Measurements from ENCODE around the gene ZDHHC4. TPM values are rescaled to one million over a fixed set of nuclear protein-coding genes. Genes with fewer than 3 reads are reported as not detected.

The ZDHHC4 gene
- total and polyA plus RNA-seq, 2 of the 8 experiments (the other 6 are each of a cell fraction or from before 2014, with no cell fraction given) = 50.2 to 171 TPM

DNA sequence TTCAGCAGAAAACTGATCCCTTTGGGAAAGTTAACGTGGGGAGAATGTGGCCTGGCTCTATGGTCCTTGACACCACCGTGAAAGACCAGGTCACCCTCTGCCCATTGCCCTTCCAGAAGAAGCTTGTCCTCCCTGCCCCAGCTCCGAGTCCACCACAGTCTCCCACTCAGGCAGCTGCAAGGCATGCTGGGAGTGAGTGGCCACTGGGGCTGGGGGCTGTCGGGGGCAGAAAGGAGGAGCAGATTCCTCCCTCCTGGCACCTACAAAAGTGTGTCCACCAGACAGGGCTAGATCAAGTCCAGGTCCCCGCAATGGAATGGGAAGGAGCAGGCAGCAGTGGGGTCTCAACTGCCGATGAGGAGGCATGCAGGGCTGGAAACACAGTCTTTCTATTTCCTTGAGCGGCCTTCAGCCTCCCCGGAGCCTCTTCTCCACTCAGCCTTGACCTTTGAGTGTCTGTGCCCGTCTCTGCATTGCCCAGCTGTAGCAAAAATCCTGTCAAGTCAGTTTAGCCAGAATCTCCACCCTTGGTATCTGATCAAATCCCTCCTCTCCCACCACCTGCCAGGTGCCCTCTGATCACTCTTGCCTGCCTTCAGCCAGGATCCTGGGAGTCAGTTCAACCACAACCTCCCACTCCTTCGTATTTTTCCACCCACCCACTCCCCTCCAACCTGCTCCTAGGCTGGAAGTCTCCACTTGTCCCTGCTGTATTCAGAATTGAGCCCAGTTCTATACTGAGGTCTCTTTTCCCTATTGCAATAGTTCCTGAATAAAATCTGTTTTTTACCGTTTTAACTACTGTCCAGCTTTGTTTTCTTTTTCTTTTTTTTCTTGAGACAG is 53.0 kb downstream of the ZDHHC4 start:
- H2BK15ac ChIP-seq (ENCODE audit: low read length) = no peak overlapping the region
- H4K8ac ChIP-seq (ENCODE audit: extremely low read depth, insufficient read depth, low read length) = no peak overlapping the region
- H3K27ac ChIP-seq (ENCODE audit: low read depth, low read length) = no peak overlapping the region
- no peak overlapping the region for H3K4me2 ChIP-seq (ENCODE audit: insufficient read depth in 1 of 2, low read depth in 2 of 2, low read length in 2 of 2)
- H4K91ac ChIP-seq (replicated peaks; ENCODE audit: insufficient read length, low read length) = no peak overlapping the region
- H3K14ac ChIP-seq (ENCODE audit: insufficient read length) = no peak overlapping the region
- no peak overlapping the region; a peak in 1 of 7 replicates for H3K9ac ChIP-seq (replicated peaks in 1 of 4; ENCODE audit: extremely low read depth in 1 of 4, low read depth in 3 of 4, low read length in 3 of 4)
- H3K18ac ChIP-seq (ENCODE audit: extremely low read depth, low read length) = no peak overlapping the region
- no peak overlapping the region for H3K4ac ChIP-seq (replicated peaks; ENCODE audit: insufficient read length, low read depth, low read length)
- no peaks in the 10 kb centered on the region for H3K27me3 ChIP-seq (replicated peaks in 1 of 4; ENCODE audit: control insufficient read depth in 3 of 4, extremely low read depth in 1 of 4, insufficient read depth in 3 of 4, low read length in 3 of 4)
- no peak overlapping the region for H2BK20ac ChIP-seq (ENCODE audit: low read length)
- FAIRE-seq (no peak), DNase-seq (ENCODE audit: low read depth in 1 of 2, low spot score in 2 of 2) (no peak)
- no peaks in the 10 kb centered on the region; a peak in 1 of 7 replicates for H3K4me1 ChIP-seq (replicated peaks in 1 of 4; ENCODE audit: control insufficient read depth in 3 of 4, insufficient read depth in 4 of 4, low read length in 3 of 4)
- H3K23ac ChIP-seq (ENCODE audit: insufficient read length) = no peak overlapping the region
- ChIA-PET CTCF (ENCODE audit: partially characterized antibody) (interaction anchor here (1.0 kb wide), 1 partner anchor 11 kb away, joined by 3 read pairs; no protein-coding TSS in a partner anchor), POLR2A (ENCODE audit: partially characterized antibody) (interaction anchor here (0.8 to 1.4 kb wide), 2 partner anchors 30 to 40 kb away, joined by 3 read pairs; partner anchors contain the start of gene INTS15)
- no peak for TF ChIP-seq RFX5 (IDR thresholded peaks at IDR 0.05; ENCODE audit: borderline replicate concordance, low read depth, low read length)
- no peak for TF ChIP-seq TCF12 (IDR thresholded peaks at IDR 0.05; ENCODE audit: low read depth, low read length)
- TF ChIP-seq EP300 (IDR thresholded peaks at IDR 0.05; ENCODE audit: borderline replicate concordance in 1 of 2, low read depth in 2 of 2, low read length in 2 of 2) = no peak
- no peak for TF ChIP-seq CEBPB (IDR thresholded peaks at IDR 0.05; ENCODE audit: low read depth, low read length)
- TF ChIP-seq, protein P1, sequence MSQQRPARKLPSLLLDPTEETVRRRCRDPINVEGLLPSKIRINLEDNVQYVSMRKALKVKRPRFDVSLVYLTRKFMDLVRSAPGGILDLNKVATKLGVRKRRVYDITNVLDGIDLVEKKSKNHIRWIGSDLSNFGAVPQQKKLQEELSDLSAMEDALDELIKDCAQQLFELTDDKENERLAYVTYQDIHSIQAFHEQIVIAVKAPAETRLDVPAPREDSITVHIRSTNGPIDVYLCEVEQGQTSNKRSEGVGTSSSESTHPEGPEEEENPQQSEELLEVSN (IDR thresholded peaks at IDR 0.05) = no peak
- no peak for TF ChIP-seq POU5F1 (IDR thresholded peaks at IDR 0.05; ENCODE audit: low read depth, low read length)
- no peak for TF ChIP-seq GABPA (IDR thresholded peaks at IDR 0.05; ENCODE audit: borderline replicate concordance, insufficient read depth, low read length)
- TF ChIP-seq TEAD4 (IDR thresholded peaks at IDR 0.05; ENCODE audit: low read depth, low read length) = no peak
- no peak overlapping the region for H2AFZ ChIP-seq (ENCODE audit: low read length)
- no peaks in the 10 kb centered on the region for H3K36me3 ChIP-seq (ENCODE audit: control insufficient read depth in 2 of 4, insufficient read depth in 4 of 4, low read length in 3 of 4)
- H4K20me1 ChIP-seq (replicated peaks in 1 of 2; ENCODE audit: control insufficient read depth in 1 of 2, insufficient read depth in 2 of 2, low read length in 2 of 2) = peaks cover 0 to 3% of the 10 kb centered on the region in 2 experiments
- H3K79me1 ChIP-seq (ENCODE audit: low read depth, low read length) = no peaks in the 10 kb centered on the region
- H2BK12ac ChIP-seq (ENCODE audit: low read depth, low read length) = no peak overlapping the region
- H2BK5ac ChIP-seq (ENCODE audit: low read depth, low read length) = no peak overlapping the region
- no peaks in the 10 kb centered on the region for H3K23me2 ChIP-seq (ENCODE audit: low read depth, low read length)
- H3K4me3 ChIP-seq (ENCODE audit: extremely low read depth in 1 of 4, insufficient read depth in 2 of 4, low read depth in 3 of 4, low read length in 4 of 4) = no peak overlapping the region
- H2AK5ac ChIP-seq (ENCODE audit: low read depth, low read length) = no peak overlapping the region
- H2BK120ac ChIP-seq (replicated peaks; ENCODE audit: low read depth, low read length) = no peak overlapping the region
- H3K79me2 ChIP-seq (ENCODE audit: control insufficient read depth in 1 of 2, insufficient read depth in 2 of 2, low read length in 2 of 2) = no peaks in the 10 kb centered on the region
- WGBS, 2 experiments (ENCODE audit: extremely low coverage in 1 of 2, insufficient coverage in 1 of 2, insufficient read length in 1 of 2, insufficient replicate concordance in 2 of 2, low coverage in 1 of 2, low lambda C conversion rate in 2 of 2, missing lambda C conversion rate in 1 of 2) = 86% methylated on average over 11 of the region's 11 CpGs; no CpG with 5 or more reads in 1 of the 2 experiments
- no peaks in the 10 kb centered on the region for H3K9me3 ChIP-seq (ENCODE audit: insufficient read depth in 2 of 2, low read depth in 1 of 2, low read length in 1 of 2)
- H3K56ac ChIP-seq (replicated peaks; ENCODE audit: insufficient read length, low read depth, low read length) = no peak overlapping the region
- H4K5ac ChIP-seq (ENCODE audit: insufficient read length, low read depth, low read length) = no peak overlapping the region

Data from H1 (cell line).